ENCODE measurements around the gene ABHD6.

- TF ChIP-seq CTCF (IDR thresholded peaks at IDR 0.05; ENCODE audit: low read depth, low read length): no peak
- no peak for TF ChIP-seq EZH2phosphoT487 (IDR thresholded peaks at IDR 0.05; ENCODE audit: low read depth)
Measured at GRCh38 chr3:58254144-58254543, 16.6 kb downstream of the ABHD6 start.
